A673 (cell line): ENCODE measurements around the gene CCDC154.

Experiments used
- EZH2 ChIP-seq: fragments of 200-600 bp; sonication (generic); IDR thresholded peaks from 2 replicates; pipeline ENCODE4 v1.6.1; 2017; ENCODE audit warnings: borderline replicate concordance, low read depth, mild to moderate bottlenecking, mixed read lengths, antibody characterized with exemption, low read length; ENCODE audit not compliant: poor library complexity, severe bottlenecking
- TF ChIP-seq, protein P1 (sequence below): fragments of 300-800, 200-600 bp; sonication (generic); conservative IDR thresholded peaks from 2 replicates; pipeline ENCODE4 v1.5.1; 2017; ENCODE audit warnings: low read depth, mild to moderate bottlenecking, antibody characterized with exemption, low read length, moderate library complexity, mixed read lengths

DNA sequence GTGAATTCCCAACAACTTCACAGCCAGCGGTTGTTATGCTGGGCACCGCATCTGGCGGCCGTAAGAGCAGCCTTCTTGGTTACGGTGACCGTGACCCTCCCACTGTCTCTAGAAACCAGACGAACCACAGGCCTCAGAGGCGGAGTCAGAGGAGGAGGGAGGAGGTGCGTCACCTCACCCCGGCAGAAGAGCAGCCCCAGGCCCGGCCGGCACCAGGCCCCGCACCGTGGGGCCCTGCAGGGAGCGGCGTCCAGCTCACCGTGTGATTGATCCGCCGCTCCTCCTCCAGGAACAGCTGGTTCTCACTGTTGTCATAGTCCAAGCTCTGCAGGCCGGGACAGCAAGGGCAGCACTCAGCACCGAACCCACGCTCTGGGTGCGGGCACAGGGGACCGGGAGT is 16.8 kb upstream of the CCDC154 start:
- TF ChIP-seq, protein P1, sequence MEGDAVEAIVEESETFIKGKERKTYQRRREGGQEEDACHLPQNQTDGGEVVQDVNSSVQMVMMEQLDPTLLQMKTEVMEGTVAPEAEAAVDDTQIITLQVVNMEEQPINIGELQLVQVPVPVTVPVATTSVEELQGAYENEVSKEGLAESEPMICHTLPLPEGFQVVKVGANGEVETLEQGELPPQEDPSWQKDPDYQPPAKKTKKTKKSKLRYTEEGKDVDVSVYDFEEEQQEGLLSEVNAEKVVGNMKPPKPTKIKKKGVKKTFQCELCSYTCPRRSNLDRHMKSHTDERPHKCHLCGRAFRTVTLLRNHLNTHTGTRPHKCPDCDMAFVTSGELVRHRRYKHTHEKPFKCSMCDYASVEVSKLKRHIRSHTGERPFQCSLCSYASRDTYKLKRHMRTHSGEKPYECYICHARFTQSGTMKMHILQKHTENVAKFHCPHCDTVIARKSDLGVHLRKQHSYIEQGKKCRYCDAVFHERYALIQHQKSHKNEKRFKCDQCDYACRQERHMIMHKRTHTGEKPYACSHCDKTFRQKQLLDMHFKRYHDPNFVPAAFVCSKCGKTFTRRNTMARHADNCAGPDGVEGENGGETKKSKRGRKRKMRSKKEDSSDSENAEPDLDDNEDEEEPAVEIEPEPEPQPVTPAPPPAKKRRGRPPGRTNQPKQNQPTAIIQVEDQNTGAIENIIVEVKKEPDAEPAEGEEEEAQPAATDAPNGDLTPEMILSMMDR, result no peak
- TF ChIP-seq EZH2, result no peak
